Measurements from ENCODE around the gene TRIM71. TPM values are rescaled to one million over a fixed set of nuclear protein-coding genes. Genes with fewer than 3 reads are reported as not detected.

TRIM71 gene
- total and polyA plus RNA-seq, 2 of the 13 experiments (the other 11 are each of a cell fraction or from before 2014, with no cell fraction given) = 21.7 to 76.9 TPM

- Histone ChIP-seq H3K36me3 (replicated peaks in 1 of 2; ENCODE audit: control insufficient read depth in 1 of 2, insufficient read depth in 2 of 2, low read length in 2 of 2) (peaks cover 14 to 30% of the 10 kb centered on the region in 2 experiments), H3K4me1 (ENCODE audit: insufficient read depth, low read length) (peaks cover 51% of the 10 kb centered on the region), H3K27me3 (ENCODE audit: control insufficient read depth in 1 of 2, insufficient read depth in 2 of 2, low read length in 2 of 2) (peaks cover 0 to 6% of the 10 kb centered on the region in 2 experiments; a peak in 1 of 5 replicates), H3K27ac (ENCODE audit: extremely low read length, insufficient read depth, low read length) (peak overlapping the region; percentile 99), H4K20me1 (ENCODE audit: insufficient read depth, low read length) (peaks cover 95% of the 10 kb centered on the region), H3K4me2 (ENCODE audit: low read depth, low read length) (peak overlapping the region; percentile 99), H2AFZ (ENCODE audit: low read length) (no peak overlapping the region), H3K79me2 (ENCODE audit: insufficient read depth, low read length) (peaks cover 99% of the 10 kb centered on the region), H3K4me3 (replicated peaks in 1 of 3; ENCODE audit: insufficient read depth in 1 of 3, low read depth in 2 of 3, low read length in 3 of 3) (peak overlapping the region; percentile 92 to 98 (median 94)), H3K9me3 (ENCODE audit: low read length) (no peaks in the 10 kb centered on the region), H3K9ac (ENCODE audit: insufficient read depth, low read depth, low read length) (peak overlapping the region; percentile 95)
- BruUV-seq (replicated peaks) = TSS peak; percentile 1
- ATAC-seq (peak; percentile 28; the same call in 2 of the 3 replicates), FAIRE-seq (peak; percentile 15), DNase-seq (ENCODE audit: low spot score) (no peak)
- POLR2A ChIA-PET = interaction anchor here (2.8 to 2.9 kb wide), 2 partner anchors 16 to 19 kb away, joined by 13 to 15 read pairs; no protein-coding TSS in a partner anchor
- intact Hi-C loops (cut with micrococcal nuclease; ENCODE audit: unreplicated experiment) (loop anchor here (2.0 kb wide), 1 partner anchor 18 kb away; no protein-coding TSS in a partner anchor), in situ Hi-C loops (cut with HindIII; ENCODE audit: extremely low pct_ligation_motif_present, low pct_unique_long_range_greater_than_20kb) (loop anchor here (10.0 kb wide), 1 partner anchor 62 kb away; no protein-coding TSS in a partner anchor)
- TF ChIP-seq, protein P1, sequence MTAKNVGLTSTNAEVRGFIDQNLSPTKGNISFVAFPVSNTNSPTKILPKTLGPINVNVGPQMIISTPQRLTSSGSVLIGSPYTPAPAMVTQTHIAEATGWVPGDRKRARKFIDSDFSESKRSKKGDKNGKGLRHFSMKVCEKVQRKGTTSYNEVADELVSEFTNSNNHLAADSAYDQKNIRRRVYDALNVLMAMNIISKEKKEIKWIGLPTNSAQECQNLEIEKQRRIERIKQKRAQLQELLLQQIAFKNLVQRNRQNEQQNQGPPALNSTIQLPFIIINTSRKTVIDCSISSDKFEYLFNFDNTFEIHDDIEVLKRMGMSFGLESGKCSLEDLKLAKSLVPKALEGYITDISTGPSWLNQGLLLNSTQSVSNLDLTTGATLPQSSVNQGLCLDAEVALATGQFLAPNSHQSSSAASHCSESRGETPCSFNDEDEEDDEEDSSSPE (CRISPR knock-in tag; IDR thresholded peaks at IDR 0.05) = 0 out of 2 replicates have a peak, but pooled peaks have one; percentile 9
- TF ChIP-seq TBP (CRISPR knock-in tag; IDR thresholded peaks at IDR 0.05) (no peak), HDAC6 (IDR thresholded peaks at IDR 0.05; ENCODE audit: low read depth, low read length) (peak; percentile 88), KMT2A (CRISPR knock-in tag; IDR thresholded peaks at IDR 0.05) (0 out of 2 replicates have a peak, but pooled peaks have one; percentile 25), RBM22 (optimal IDR thresholded peaks at IDR 0.05; ENCODE audit: low read length) (peak; percentile 63), TGIF2 (CRISPR knock-in tag; IDR thresholded peaks at IDR 0.05) (peak; percentile 26; the same call in 1 of the 2 replicates), ZNF749 (CRISPR knock-in tag; IDR thresholded peaks at IDR 0.05; ENCODE audit: borderline replicate concordance) (no peak)
- whole genome bisulfite sequencing (ENCODE audit: low lambda C conversion rate) = 9% methylated on average over 5 of the region's 5 CpGs
- CTCF ChIA-PET (ENCODE audit: low intra/inter-chr PET ratio, low total read pairs) = no interaction called here
Observed at GRCh38 chr3:32822609-32823498, 5.1 kb downstream of the TRIM71 start.

Data from HepG2 (cell line).